Measurements from ENCODE around the gene GLIPR1.
"Not testable (repeated sequence)": the region's sequence is repeated elsewhere in the genome, so short reads cannot be mapped to it uniquely, and the experiment has no call there.

Gene GLIPR1

DNA sequence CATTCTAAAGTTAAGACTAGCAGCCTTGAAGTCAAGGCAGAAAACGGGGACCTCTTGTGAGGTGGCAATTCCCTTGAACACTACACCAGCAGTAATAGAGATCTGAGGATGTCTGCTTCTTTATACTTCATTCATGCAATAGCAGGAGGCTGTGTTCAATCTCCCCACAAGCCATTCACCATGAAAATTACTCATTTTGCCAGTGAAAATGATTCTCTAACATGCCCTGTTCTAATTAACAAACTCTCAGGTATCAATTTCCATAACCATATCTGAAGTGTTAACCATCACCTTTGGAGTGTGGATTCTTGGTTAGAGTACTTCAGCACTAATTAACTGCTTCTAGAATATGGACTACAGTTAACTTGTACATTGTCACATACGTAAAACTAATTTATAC lies 3.4 kb upstream of the GLIPR1 start:
- H3K27ac ChIP-seq (ENCODE audit: low read length) = no peak overlapping the region

DNA sequence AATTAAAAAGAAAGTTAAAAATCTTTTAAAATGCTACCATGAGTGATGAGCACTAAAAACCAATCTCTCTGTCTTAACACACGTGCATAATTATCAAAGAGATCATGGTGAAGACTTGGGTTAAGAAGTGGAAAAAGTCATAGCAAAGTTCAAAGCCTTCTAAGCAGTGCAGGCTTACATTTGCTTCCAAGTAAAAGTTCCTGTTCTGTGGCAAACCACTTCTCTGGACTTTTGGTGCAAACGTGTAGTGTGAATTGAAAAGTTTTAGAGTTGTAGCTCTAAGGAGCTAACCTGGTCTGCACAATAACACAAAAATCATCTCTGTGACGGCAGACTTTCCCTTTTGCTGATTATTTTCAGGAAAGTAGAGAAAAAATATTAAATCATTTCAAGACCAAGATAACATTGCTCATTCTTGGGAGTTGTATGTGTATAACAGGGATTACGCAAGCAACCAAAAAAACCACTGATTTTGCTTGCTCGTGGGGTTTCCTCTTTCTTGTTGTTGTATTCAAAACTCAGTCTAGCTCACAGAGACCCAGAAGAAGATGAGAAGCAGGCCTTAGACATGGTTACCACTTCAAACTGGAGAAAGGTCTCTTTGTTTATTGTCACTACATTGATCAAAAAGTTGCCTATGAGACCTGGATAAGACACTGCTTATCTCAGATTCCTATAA lies 2.3 kb upstream of the GLIPR1 start:
- Histone ChIP-seq H3K27me3 (ENCODE audit: control insufficient read depth, insufficient read depth, low read length) (no peaks in the 10 kb centered on the region), H3K27ac (ENCODE audit: low read length) (no peak overlapping the region), H3K4me3 (ENCODE audit: low read length) (no peak overlapping the region), H3K9me3 (ENCODE audit: control insufficient read depth, low read depth, low read length) (no peaks in the 10 kb centered on the region), H3K4me1 (ENCODE audit: control insufficient read depth, low read depth, low read length) (no peaks in the 10 kb centered on the region), H3K9ac (ENCODE audit: low read length) (no peak overlapping the region), H3K36me3 (ENCODE audit: control insufficient read depth, low read depth, low read length) (no peaks in the 10 kb centered on the region)

More for the DNA sequence above, 3.4 kb upstream of the GLIPR1 start:
- Histone ChIP-seq H3K27me3 (ENCODE audit: control insufficient read depth, insufficient read depth, low read length) (no peaks in the 10 kb centered on the region), H3K4me1 (ENCODE audit: control insufficient read depth, low read depth, low read length) (no peaks in the 10 kb centered on the region), H3K9me3 (ENCODE audit: control insufficient read depth, low read depth, low read length) (no peaks in the 10 kb centered on the region), H3K9ac (ENCODE audit: low read length) (no peak overlapping the region), H3K36me3 (ENCODE audit: control insufficient read depth, low read depth, low read length) (no peaks in the 10 kb centered on the region), H3K4me3 (ENCODE audit: low read length) (no peak overlapping the region)

DNA sequence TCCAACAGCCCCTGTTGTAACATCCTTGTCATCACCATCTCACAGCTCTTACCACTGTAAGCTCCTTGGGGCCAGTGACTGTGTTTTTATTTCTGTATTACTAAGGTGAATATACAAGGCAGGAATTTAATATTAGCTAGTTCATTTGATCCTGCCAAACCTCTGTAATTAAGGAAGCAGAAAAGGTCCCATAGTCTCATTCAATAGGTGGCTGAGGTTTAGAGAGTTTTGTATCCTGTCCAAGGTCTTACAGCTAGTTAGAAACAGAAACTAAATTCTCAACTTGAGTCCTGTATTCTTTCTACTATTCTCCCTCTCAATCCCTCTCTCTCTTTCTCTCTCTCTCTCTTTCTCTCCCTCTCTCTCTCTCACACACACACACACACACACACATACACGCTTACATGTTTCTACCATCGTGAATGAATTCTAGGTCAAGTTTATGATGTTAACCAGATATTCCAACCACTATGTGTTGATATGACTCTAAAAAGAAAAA lies 543 bp upstream of the GLIPR1 start:
- H3K9me3 ChIP-seq (ENCODE audit: control insufficient read depth, low read depth, low read length) = no peaks in the 10 kb centered on the region

DNA sequence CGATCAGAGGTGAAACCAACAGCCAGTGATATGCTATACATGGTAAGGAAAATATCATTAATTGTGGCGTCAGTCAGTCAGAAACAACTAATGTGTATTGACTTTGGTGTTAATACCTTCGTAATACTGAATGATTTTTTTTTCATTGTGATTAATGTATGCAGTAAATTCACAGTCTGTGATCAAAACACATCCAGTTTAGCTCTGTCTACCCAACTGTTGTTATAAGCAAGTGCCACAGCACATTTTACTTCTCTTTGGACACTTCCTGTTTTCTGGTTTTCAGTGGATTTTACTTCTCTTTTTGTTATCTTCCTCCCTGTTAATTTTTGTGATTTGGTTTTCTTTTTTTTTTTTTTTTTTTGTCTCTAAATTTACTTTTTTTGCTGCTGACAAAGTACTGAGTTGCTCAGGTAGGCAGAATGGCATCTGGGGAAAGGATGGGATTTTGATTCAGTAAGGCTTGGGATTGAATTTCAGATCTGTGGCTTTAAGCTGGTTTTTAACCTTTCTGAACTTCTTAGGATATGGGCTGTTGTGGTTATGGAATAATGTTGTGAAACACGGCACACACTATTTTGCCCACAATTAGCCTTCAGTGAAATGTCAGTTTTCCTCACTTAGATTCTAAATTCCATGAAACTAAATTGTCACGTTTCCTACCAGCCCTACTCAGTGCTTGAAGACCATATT lies 604 bp downstream of the GLIPR1 start:
- no peak overlapping the region for H3K27ac ChIP-seq (ENCODE audit: low read length)
- no peaks in the 10 kb centered on the region for H3K36me3 ChIP-seq (ENCODE audit: control insufficient read depth, low read depth, low read length)
- no peak overlapping the region for H3K9ac ChIP-seq (ENCODE audit: low read length)
- peaks cover 14% of the 10 kb centered on the region for H3K4me1 ChIP-seq (ENCODE audit: control insufficient read depth, low read depth, low read length)
- H3K4me3 ChIP-seq (ENCODE audit: low read length) = no peak overlapping the region
- H3K27me3 ChIP-seq (ENCODE audit: control insufficient read depth, insufficient read depth, low read length) = no peaks in the 10 kb centered on the region
- no peaks in the 10 kb centered on the region for H3K9me3 ChIP-seq (ENCODE audit: control insufficient read depth, low read depth, low read length)

More for the DNA sequence above, 543 bp upstream of the GLIPR1 start:
- Histone ChIP-seq H3K4me1 (ENCODE audit: control insufficient read depth, low read depth, low read length) (peaks cover 12% of the 10 kb centered on the region), H3K4me3 (ENCODE audit: low read length) (no peak overlapping the region), H3K9ac (ENCODE audit: low read length) (no peak overlapping the region), H3K36me3 (ENCODE audit: control insufficient read depth, low read depth, low read length) (no peaks in the 10 kb centered on the region), H3K27ac (ENCODE audit: low read length) (no peak overlapping the region), H3K27me3 (ENCODE audit: control insufficient read depth, insufficient read depth, low read length) (no peaks in the 10 kb centered on the region)

DNA sequence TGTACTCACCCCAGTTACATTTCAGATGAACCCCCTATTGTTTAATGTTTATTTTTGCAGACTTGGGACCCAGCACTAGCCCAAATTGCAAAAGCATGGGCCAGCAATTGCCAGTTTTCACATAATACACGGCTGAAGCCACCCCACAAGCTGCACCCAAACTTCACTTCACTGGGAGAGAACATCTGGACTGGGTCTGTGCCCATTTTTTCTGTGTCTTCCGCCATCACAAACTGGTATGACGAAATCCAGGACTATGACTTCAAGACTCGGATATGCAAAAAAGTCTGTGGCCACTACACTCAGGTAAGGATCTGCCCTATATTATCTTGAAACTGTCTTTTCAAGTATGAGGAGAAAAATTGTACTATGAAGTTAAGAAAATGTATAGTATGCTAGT lies 1.2 kb downstream of the GLIPR1 start:
- Histone ChIP-seq H3K9ac (ENCODE audit: low read length) (no peak overlapping the region), H3K4me3 (ENCODE audit: low read length) (no peak overlapping the region), H3K36me3 (ENCODE audit: control insufficient read depth, low read depth, low read length) (no peaks in the 10 kb centered on the region), H3K4me1 (ENCODE audit: control insufficient read depth, low read depth, low read length) (peaks cover 14% of the 10 kb centered on the region), H3K9me3 (ENCODE audit: control insufficient read depth, low read depth, low read length) (no peaks in the 10 kb centered on the region), H3K27me3 (ENCODE audit: control insufficient read depth, insufficient read depth, low read length) (no peaks in the 10 kb centered on the region), H3K27ac (ENCODE audit: low read length) (no peak overlapping the region)

DNA sequence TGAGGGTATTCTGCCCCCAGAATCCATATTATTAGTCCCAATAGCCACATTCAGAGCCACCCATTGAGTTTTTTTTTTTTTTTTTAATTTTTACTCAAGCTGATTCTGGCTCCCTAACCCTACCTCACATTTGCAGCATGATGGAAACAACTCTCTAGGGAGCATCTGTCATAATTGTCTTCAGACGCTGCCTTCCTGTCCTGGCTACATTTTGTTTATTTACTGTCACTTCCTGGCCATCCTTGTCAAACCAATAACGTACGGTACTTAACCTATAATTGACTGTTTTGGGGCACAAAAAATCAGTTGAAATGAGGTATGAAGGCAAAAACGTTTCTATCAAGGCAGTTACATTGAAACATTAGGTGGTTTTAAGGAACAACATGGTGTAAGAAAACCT lies 2.1 kb downstream of the GLIPR1 start:
- Histone ChIP-seq H3K4me1 (ENCODE audit: control insufficient read depth, low read depth, low read length) (peaks cover 14% of the 10 kb centered on the region), H3K27me3 (ENCODE audit: control insufficient read depth, insufficient read depth, low read length) (no peaks in the 10 kb centered on the region), H3K27ac (ENCODE audit: low read length) (no peak overlapping the region), H3K4me3 (ENCODE audit: low read length) (no peak overlapping the region), H3K36me3 (ENCODE audit: control insufficient read depth, low read depth, low read length) (no peaks in the 10 kb centered on the region), H3K9ac (ENCODE audit: low read length) (no peak overlapping the region), H3K9me3 (ENCODE audit: control insufficient read depth, low read depth, low read length) (no peaks in the 10 kb centered on the region)

DNA sequence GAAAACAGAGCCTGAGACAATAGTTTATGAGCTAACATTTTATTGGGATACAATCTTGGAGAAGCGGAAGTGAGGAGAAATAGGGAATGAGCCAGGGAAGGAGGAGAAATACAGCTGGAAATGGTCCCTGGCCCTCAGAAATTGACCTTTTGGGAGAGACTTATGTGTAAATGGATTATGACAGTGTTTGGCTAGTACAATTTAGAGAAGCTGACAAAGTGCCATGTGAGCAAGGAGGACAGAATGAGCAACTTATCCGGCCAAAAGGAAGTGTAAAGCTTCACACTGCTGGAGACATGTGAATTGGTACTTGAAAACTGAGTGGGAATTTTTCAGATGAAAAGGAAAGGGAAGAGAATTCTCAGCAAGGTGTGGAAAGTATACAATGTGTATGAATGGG lies 2.9 kb downstream of the GLIPR1 start:
- Histone ChIP-seq H3K27me3 (ENCODE audit: control insufficient read depth, insufficient read depth, low read length) (no peaks in the 10 kb centered on the region), H3K9me3 (ENCODE audit: control insufficient read depth, low read depth, low read length) (no peaks in the 10 kb centered on the region), H3K27ac (ENCODE audit: low read length) (no peak overlapping the region), H3K9ac (ENCODE audit: low read length) (no peak overlapping the region), H3K4me3 (ENCODE audit: low read length) (no peak overlapping the region), H3K36me3 (ENCODE audit: control insufficient read depth, low read depth, low read length) (no peaks in the 10 kb centered on the region), H3K4me1 (ENCODE audit: control insufficient read depth, low read depth, low read length) (peaks cover 14% of the 10 kb centered on the region)

DNA sequence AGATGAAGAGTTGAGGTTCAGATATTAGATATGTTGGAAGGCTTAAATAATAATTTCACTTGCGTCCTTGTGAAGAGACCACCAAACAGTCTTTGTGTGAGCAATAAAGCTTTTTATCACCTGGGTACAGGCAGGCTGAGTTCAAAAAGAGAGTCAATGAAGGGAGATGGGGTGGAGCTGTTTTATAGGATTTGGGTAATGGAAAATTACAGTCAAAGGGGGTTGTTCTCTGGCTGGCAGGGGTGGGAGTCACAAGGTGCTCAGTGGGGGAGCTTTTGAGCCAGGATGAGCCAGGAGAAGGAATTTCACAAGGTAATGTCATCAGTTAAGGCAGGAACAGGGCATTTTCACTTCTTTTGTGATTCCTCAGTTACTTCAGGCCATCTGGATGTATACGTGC lies 3.9 kb downstream of the GLIPR1 start:
- H3K9ac ChIP-seq (ENCODE audit: low read length); H3K27ac ChIP-seq (ENCODE audit: low read length): not testable (repeated sequence)

DNA sequence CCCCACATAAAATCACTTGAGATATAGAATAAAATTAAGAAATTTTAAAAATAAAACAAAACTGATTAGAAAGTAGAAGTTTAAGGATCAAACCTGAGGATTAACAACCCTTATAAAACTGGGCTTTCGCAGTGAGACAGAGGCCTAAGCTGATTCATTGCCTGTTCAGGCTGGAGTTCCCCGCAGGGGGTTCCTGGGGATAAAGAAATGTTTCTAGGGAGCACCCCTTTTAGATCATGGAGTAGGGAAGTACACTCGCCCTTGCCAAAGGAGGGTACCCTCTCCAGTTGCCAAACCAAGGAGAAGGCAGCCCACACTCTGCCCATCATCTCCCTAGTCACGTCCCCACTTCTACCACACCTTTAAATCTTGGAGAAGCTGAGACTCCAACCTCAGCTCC lies 6.8 kb downstream of the GLIPR1 start:
- no peaks in the 10 kb centered on the region for H3K9me3 ChIP-seq (ENCODE audit: control insufficient read depth, low read depth, low read length)
- H3K9ac ChIP-seq (ENCODE audit: low read length) = no peak overlapping the region
- H3K4me3 ChIP-seq (ENCODE audit: low read length) = no peak overlapping the region
- H3K4me1 ChIP-seq (ENCODE audit: control insufficient read depth, low read depth, low read length) = peaks cover 14% of the 10 kb centered on the region
- no peak overlapping the region for H3K27ac ChIP-seq (ENCODE audit: low read length)
- H3K36me3 ChIP-seq (ENCODE audit: control insufficient read depth, low read depth, low read length) = no peaks in the 10 kb centered on the region
- H3K27me3 ChIP-seq (ENCODE audit: control insufficient read depth, insufficient read depth, low read length) = no peaks in the 10 kb centered on the region

More for the DNA sequence above, 3.9 kb downstream of the GLIPR1 start:
- not testable (repeated sequence) for H3K27me3 ChIP-seq (ENCODE audit: control insufficient read depth, insufficient read depth, low read length); H3K9me3 ChIP-seq (ENCODE audit: control insufficient read depth, low read depth, low read length); H3K36me3 ChIP-seq (ENCODE audit: control insufficient read depth, low read depth, low read length); H3K4me3 ChIP-seq (ENCODE audit: low read length)
- H3K4me1 ChIP-seq (ENCODE audit: control insufficient read depth, low read depth, low read length) = peaks cover 14% of the 10 kb centered on the region

DNA sequence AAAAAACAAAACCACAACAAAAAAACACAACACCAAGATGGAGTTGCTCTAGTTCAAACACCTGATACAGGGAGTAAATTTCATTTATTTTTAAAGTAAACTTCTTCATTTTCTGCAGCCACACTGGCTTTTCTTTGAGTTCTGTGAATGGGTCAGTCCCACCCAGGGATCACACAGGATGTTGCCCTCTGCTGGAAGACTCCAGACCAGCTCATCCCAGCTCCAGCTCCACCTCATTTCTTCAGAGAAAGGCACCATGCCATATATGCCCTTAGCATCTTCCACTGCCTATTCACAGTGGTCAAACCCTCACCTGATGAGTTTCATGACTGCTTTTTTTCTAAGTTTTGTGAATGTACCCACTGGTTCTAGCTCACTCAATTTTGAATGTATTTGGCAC lies 8.0 kb downstream of the GLIPR1 start:
- H3K4me1 ChIP-seq (ENCODE audit: control insufficient read depth, low read depth, low read length) = peaks cover 14% of the 10 kb centered on the region
- H3K9ac ChIP-seq (ENCODE audit: low read length) = no peak overlapping the region
- no peaks in the 10 kb centered on the region for H3K36me3 ChIP-seq (ENCODE audit: control insufficient read depth, low read depth, low read length)
- no peaks in the 10 kb centered on the region for H3K27me3 ChIP-seq (ENCODE audit: control insufficient read depth, insufficient read depth, low read length)
- H3K27ac ChIP-seq (ENCODE audit: low read length) = no peak overlapping the region
- no peak overlapping the region for H3K4me3 ChIP-seq (ENCODE audit: low read length)
- H3K9me3 ChIP-seq (ENCODE audit: control insufficient read depth, low read depth, low read length) = no peaks in the 10 kb centered on the region

DNA sequence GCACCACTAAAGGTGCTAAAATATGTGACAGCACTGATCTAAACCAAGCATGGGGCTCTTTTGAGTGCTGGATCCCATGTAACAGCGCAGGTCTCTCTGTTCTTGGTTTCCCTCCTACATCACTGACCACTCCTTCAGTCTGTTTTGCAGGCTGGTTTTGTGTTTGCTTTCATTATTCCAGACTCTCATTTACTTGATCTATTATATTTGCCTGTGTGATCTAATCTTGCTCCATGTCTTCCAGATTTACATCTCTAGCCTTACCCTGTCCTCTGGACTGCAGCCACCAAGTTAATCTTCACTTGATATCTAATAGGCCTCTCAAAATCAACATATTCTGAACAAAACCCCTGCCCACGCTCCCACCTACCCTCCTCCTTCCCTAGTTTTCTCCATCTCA lies 8.6 kb downstream of the GLIPR1 start:
- no peaks in the 10 kb centered on the region for H3K36me3 ChIP-seq (ENCODE audit: control insufficient read depth, low read depth, low read length)
- H3K27ac ChIP-seq (ENCODE audit: low read length) = no peak overlapping the region
- H3K4me1 ChIP-seq (ENCODE audit: control insufficient read depth, low read depth, low read length) = peaks cover 9% of the 10 kb centered on the region
- H3K9ac ChIP-seq (ENCODE audit: low read length) = no peak overlapping the region
- H3K27me3 ChIP-seq (ENCODE audit: control insufficient read depth, insufficient read depth, low read length) = no peaks in the 10 kb centered on the region
- no peaks in the 10 kb centered on the region for H3K9me3 ChIP-seq (ENCODE audit: control insufficient read depth, low read depth, low read length)
- no peak overlapping the region for H3K4me3 ChIP-seq (ENCODE audit: low read length)
